Type B pancreatic cell (in vitro differentiated cells): ENCODE data around the gene SERPINB10. TPM values are rescaled to one million over a fixed set of nuclear protein-coding genes. Genes with fewer than 3 reads are reported as not detected.

ENCODE experiments used
- DNase-seq: peaks from one replicate; pipeline ENCODE4 v3.0.0; 2021; ENCODE audit warnings: mixed read lengths; ENCODE audit not compliant: unreplicated experiment; ENCODE audit errors: extremely low spot score
- H3K27ac Mint-ChIP-seq: 2 replicates; pipeline ENCODE4 v1.8.0; 2021; ENCODE audit warnings: mild to moderate bottlenecking, mixed read lengths
- H3K27me3 Mint-ChIP-seq: 2 replicates; pipeline ENCODE4 v1.8.0; 2021; ENCODE audit warnings: mixed read lengths
- H3K36me3 Mint-ChIP-seq: 2 replicates; pipeline ENCODE4 v1.8.0; 2021; ENCODE audit warnings: mixed read lengths
- H3K4me1 Mint-ChIP-seq: one replicate; pipeline ENCODE4 v1.8.0; 2021; ENCODE audit warnings: mixed read lengths; ENCODE audit not compliant: unreplicated experiment
- H3K4me3 Mint-ChIP-seq: 2 replicates; pipeline ENCODE4 v1.8.0; 2021; ENCODE audit warnings: mild to moderate bottlenecking, mixed read lengths
- H3K9me3 Mint-ChIP-seq: 2 replicates; pipeline ENCODE4 v1.8.0; 2021; ENCODE audit warnings: mixed read lengths
- CTCF ChIP-seq: fragments of 200-600 bp; sonication (generic); conservative IDR thresholded peaks from 2 replicates; pipeline ENCODE4 v1.5.0; 2021; ENCODE audit warnings: antibody characterized with exemption, mild to moderate bottlenecking
- total RNA-seq: library from RNA; stranded (reverse); gene quantifications from 2 replicates; pipeline ENCODE4 v1.2.1, GENCODE V29; 2021; ENCODE audit warnings: low replicate concordance

The SERPINB10 gene
- total RNA-seq, 1 donor from 2014 or later = not detected

GRCh38 chr18:63878925-63879324, 28.8 kb upstream of the SERPINB10 start:
- Mint-ChIP-seq H3K27me3 (no peaks in the 10 kb centered on the region), H3K9me3 (no peaks in the 10 kb centered on the region), H3K27ac (peak overlapping the region; percentile 15), H3K36me3 (no peaks in the 10 kb centered on the region), H3K4me3 (no peak overlapping the region), H3K4me1 (no peaks in the 10 kb centered on the region)
- TF ChIP-seq CTCF = no peak
- no peak for DNase-seq

- no peaks in the 10 kb centered on the region for H3K36me3 Mint-ChIP-seq
- no peaks in the 10 kb centered on the region for H3K27me3 Mint-ChIP-seq
- H3K4me1 Mint-ChIP-seq = no peaks in the 10 kb centered on the region
- TF ChIP-seq CTCF = no peak
- no peak overlapping the region for H3K27ac Mint-ChIP-seq
- H3K9me3 Mint-ChIP-seq = no peaks in the 10 kb centered on the region
- no peak for DNase-seq
- H3K4me3 Mint-ChIP-seq = no peak overlapping the region
Measured at GRCh38 chr18:63879709-63880108, 28.0 kb upstream of the SERPINB10 start.

- Mint-ChIP-seq H3K27me3 (no peaks in the 10 kb centered on the region), H3K9me3 (peaks cover 3% of the 10 kb centered on the region), H3K27ac (peak overlapping the region; percentile 97), H3K4me1 (no peaks in the 10 kb centered on the region), H3K4me3 (no peak overlapping the region), H3K36me3 (no peaks in the 10 kb centered on the region)
- TF ChIP-seq CTCF = no peak
- DNase-seq = no peak
Measured at GRCh38 chr18:63881851-63882250, 25.9 kb upstream of the SERPINB10 start.

GRCh38 chr18:63882333-63883141, 25.2 kb upstream of the SERPINB10 start:
- peaks cover 3% of the 10 kb centered on the region for H3K9me3 Mint-ChIP-seq
- H3K4me3 Mint-ChIP-seq = peak overlapping the region; percentile 26
- H3K27me3 Mint-ChIP-seq = no peaks in the 10 kb centered on the region
- H3K27ac Mint-ChIP-seq = peak overlapping the region; percentile 97
- TF ChIP-seq CTCF = no peak
- peaks cover 1% of the 10 kb centered on the region for H3K36me3 Mint-ChIP-seq
- DNase-seq = no peak
- H3K4me1 Mint-ChIP-seq = peaks cover 3% of the 10 kb centered on the region

GRCh38 chr18:63883617-63884016, 24.1 kb upstream of the SERPINB10 start:
- Mint-ChIP-seq H3K4me1 (peaks cover 4% of the 10 kb centered on the region), H3K27ac (no peak overlapping the region), H3K9me3 (peaks cover 3% of the 10 kb centered on the region), H3K4me3 (no peak overlapping the region), H3K27me3 (no peaks in the 10 kb centered on the region), H3K36me3 (peaks cover 3% of the 10 kb centered on the region)
- no peak for DNase-seq
- no peak for TF ChIP-seq CTCF
